H1 (cell line): ENCODE data around the gene COBLL1.

Experiments
- BRCA1 ChIP-seq: IDR thresholded peaks from 2 replicates; pipeline ENCODE4 v1.6.1; 2012; ENCODE audit warnings: low read depth, low read length, improper control_type of control experiment
- CREB1 ChIP-seq: IDR thresholded peaks from 2 replicates; pipeline ENCODE4 v1.6.1; 2012; ENCODE audit warnings: inconsistent platforms
- EP300 ChIP-seq, 2 experiments: IDR thresholded peaks; 1 replicate in 1 of 2; 2 replicates in 1 of 2; pipeline ENCODE4 v1.6.1; 2011 to 2012; ENCODE audit warnings: low read depth in 2 of 2, low read length in 2 of 2, mild to moderate bottlenecking in 2 of 2, borderline replicate concordance in 1 of 2, inconsistent platforms in 1 of 2, moderate library complexity in 1 of 2
- EZH2 ChIP-seq: fragments of 200-600 bp; sonication (generic); IDR thresholded peaks from 2 replicates; pipeline ENCODE4 v1.7.1; 2012; ENCODE audit warnings: low read depth, mild to moderate bottlenecking, moderate library complexity, low read length, inconsistent platforms; ENCODE audit not compliant: severe bottlenecking
- JUND ChIP-seq: IDR thresholded peaks from 2 replicates; pipeline ENCODE4 v1.6.1; 2011; ENCODE audit warnings: mild to moderate bottlenecking, improper control_type of control experiment, low read length
- MAFK ChIP-seq: IDR thresholded peaks from 2 replicates; pipeline ENCODE4 v1.6.1; 2012; ENCODE audit warnings: low read depth, mild to moderate bottlenecking, improper control_type of control experiment, low read length
- NANOG ChIP-seq: IDR thresholded peaks from 2 replicates; pipeline ENCODE4 v1.6.1; 2011; ENCODE audit warnings: low read length, low read depth, mild to moderate bottlenecking, inconsistent platforms; ENCODE audit not compliant: insufficient read depth, poor library complexity, severe bottlenecking
- POLR2A ChIP-seq, 2 experiments: IDR thresholded peaks; 1 replicate in 1 of 2; 2 replicates in 1 of 2; pipeline ENCODE4 v1.6.1; 2011; ENCODE audit warnings: low read depth in 2 of 2, low read length in 2 of 2, mild to moderate bottlenecking in 2 of 2; ENCODE audit errors: control extremely low read depth in 1 of 2
- POLR2AphosphoS5 ChIP-seq: IDR thresholded peaks from 2 replicates; pipeline ENCODE4 v1.6.1; 2011; ENCODE audit warnings: low read depth, low read length
- SRF ChIP-seq: IDR thresholded peaks from 2 replicates; pipeline ENCODE4 v1.6.1; 2011; ENCODE audit warnings: mild to moderate bottlenecking, low read depth, low read length, moderate library complexity
- TAF7 ChIP-seq: optimal IDR thresholded peaks from 2 replicates; pipeline ENCODE3; 2011; ENCODE audit warnings: low read depth, mild to moderate bottlenecking, inconsistent platforms, low read length, moderate library complexity, borderline replicate concordance
- YY1 ChIP-seq: IDR thresholded peaks from 2 replicates; pipeline ENCODE4 v1.6.1; 2011; ENCODE audit warnings: low read depth, mild to moderate bottlenecking, low read length
- TF ChIP-seq, protein P1 (sequence below), 3 experiments: IDR thresholded peaks; 1 replicate in 2 of 3; 2 replicates in 1 of 3; pipeline versions ENCODE4 v1.5.1 to v1.6.1; 2011; ENCODE audit warnings: low read length in 3 of 3, mild to moderate bottlenecking in 3 of 3, inconsistent platforms in 2 of 3, low read depth in 1 of 3, moderate library complexity in 1 of 3; ENCODE audit not compliant: insufficient read depth in 1 of 3; ENCODE audit errors: control extremely low read depth in 1 of 3

DNA sequence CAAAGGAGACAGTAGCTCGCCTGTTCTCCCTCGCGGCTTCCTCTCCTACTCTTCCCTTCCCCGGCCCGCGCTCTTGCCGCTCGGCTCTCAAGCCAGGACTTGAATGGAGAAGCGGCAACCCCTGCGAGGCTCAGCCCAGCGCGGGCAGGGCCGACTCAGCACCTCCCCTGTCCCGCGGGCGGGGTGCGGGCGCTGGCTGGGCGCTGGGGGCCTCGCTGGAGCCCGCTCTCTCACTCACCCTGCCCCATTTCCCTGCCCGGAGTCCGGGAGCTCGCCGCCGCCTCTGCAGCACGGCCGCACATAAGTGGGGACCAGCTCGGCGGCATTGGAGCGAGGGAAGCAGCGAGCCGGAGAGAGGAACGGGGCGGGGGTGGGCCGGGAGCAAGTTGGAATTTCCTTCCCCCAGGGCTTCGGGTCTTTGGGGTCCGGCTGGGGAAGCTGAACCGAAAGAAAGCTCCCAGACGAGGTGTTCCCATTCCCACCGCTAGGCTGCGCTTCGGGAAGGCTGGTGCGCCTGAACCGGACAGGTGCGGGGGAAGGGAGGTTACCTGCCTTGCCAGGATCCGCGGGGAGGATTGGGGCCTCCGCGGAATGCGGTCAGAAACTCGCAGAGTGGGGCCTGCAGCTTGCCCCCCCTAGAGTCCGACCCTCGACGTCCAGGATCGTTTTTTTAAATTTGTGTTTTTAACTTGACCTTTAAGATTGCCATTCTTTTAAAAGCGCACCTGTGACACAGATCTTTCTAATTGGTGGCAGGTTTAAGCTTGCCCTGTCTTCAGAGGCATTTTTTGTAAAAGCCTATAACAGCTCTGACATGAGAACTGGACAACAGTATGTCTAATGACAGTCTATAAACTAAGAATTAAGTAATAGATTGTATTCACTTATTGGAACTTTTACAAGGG lies at the start of gene COBLL1:
- 0 out of 2 replicates have a peak, but pooled peaks have one; percentile 32 for TF ChIP-seq YY1
- TF ChIP-seq, protein P1, sequence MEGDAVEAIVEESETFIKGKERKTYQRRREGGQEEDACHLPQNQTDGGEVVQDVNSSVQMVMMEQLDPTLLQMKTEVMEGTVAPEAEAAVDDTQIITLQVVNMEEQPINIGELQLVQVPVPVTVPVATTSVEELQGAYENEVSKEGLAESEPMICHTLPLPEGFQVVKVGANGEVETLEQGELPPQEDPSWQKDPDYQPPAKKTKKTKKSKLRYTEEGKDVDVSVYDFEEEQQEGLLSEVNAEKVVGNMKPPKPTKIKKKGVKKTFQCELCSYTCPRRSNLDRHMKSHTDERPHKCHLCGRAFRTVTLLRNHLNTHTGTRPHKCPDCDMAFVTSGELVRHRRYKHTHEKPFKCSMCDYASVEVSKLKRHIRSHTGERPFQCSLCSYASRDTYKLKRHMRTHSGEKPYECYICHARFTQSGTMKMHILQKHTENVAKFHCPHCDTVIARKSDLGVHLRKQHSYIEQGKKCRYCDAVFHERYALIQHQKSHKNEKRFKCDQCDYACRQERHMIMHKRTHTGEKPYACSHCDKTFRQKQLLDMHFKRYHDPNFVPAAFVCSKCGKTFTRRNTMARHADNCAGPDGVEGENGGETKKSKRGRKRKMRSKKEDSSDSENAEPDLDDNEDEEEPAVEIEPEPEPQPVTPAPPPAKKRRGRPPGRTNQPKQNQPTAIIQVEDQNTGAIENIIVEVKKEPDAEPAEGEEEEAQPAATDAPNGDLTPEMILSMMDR (IDR thresholded peaks at IDR 0.05; ENCODE audit: control extremely low read depth in 1 of 3, insufficient read depth in 1 of 3, low read depth in 1 of 3, low read length in 3 of 3) = peak; percentile 73 to 89 (median 74)
- peak; percentile 36; the same call in 1 of the 2 replicates for TF ChIP-seq JUND
- TF ChIP-seq EZH2 = no peak
- TF ChIP-seq POLR2AphosphoS5 = no peak
- TF ChIP-seq POLR2A (IDR thresholded peaks at IDR 0.05; ENCODE audit: control extremely low read depth in 1 of 2, low read depth in 2 of 2, low read length in 2 of 2) = no peak
- TF ChIP-seq NANOG = no peak
- no peak for TF ChIP-seq EP300 (IDR thresholded peaks at IDR 0.05; ENCODE audit: borderline replicate concordance in 1 of 2, low read depth in 2 of 2, low read length in 2 of 2)
- TF ChIP-seq BRCA1 = no peak
- no peak; the same call in 1 of the 2 replicates for TF ChIP-seq CREB1
- no peak for TF ChIP-seq TAF7
- TF ChIP-seq SRF = no peak
- TF ChIP-seq MAFK = no peak
